T47D (cell line): Measurements from ENCODE around the gene LHX8.

ENCODE experiments used
- DNase-seq, 2 experiments: peaks; one replicate each; pipeline versions ENCODE4 v3.0.0 to v3.0.0-alpha.2; 2011 to 2012; ENCODE audit warnings: low read depth in 1 of 2, low spot score in 1 of 2
- JUND ChIP-seq: IDR thresholded peaks from 2 replicates; pipeline ENCODE4 v1.6.1; 2012; ENCODE audit warnings: low read depth
- in situ Hi-C: cut with HindIII; loops from 2 replicates; pipeline ENCODE4 v1.10.0; 2016; ENCODE audit warnings: low sequenced_read_pairs, low pct_unique_long_range_greater_than_20kb

LHX8 gene

DNA sequence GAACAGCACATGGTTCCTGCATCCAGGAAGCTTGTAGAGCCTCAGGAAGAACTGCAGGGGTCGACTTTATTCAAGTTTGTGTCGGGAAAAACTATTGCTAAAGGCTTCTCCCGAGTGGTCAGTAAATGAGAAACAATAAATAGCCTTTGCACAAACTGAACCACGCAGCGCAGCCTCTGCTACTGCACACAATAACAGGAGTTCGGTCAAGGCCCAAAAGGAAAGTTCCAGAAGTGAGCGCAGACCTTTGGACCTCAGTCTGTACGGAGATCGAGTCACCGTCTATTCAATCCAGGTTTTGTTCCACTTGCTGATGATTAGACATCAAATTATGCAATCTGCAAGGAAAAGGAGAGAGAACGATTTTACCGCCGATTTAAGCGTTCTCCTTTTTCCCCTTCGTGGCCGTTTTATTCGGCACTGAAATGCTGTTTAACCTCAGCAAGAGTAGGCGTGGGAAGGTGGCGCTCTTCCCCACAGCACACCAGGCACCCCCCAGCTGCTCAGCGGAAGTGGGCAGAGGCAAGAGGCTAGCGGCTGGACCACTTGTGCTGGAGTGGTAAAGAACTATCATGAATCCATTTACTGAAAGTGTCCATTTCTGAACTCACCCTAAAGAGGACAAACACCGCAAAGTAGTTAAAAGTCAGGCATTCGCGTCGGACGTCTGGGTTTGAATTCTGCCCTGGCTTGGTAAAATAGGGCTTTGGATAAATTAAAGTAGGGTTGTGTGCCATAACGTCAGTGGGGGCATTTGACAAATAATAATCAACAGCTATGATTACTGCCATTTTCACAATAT is 6.1 kb upstream of the LHX8 start:
- in situ Hi-C loops, result no loop called here
- TF ChIP-seq JUND, result no peak
- DNase-seq, result no peak

GRCh38 chr1:75129660-75129982 is 4.6 kb upstream of the LHX8 start:
- no peak for DNase-seq
- TF ChIP-seq JUND, result no peak
- in situ Hi-C loops, result no loop called here

- in situ Hi-C loops, result no loop called here
- no peak for TF ChIP-seq JUND
- no peak for DNase-seq
Measured at GRCh38 chr1:75129983-75130789, 4.0 kb upstream of the LHX8 start.

- no peak for TF ChIP-seq JUND
- in situ Hi-C loops, result no loop called here
- no peak for DNase-seq
Measured at GRCh38 chr1:75130865-75131564, 3.2 kb upstream of the LHX8 start.

DNA sequence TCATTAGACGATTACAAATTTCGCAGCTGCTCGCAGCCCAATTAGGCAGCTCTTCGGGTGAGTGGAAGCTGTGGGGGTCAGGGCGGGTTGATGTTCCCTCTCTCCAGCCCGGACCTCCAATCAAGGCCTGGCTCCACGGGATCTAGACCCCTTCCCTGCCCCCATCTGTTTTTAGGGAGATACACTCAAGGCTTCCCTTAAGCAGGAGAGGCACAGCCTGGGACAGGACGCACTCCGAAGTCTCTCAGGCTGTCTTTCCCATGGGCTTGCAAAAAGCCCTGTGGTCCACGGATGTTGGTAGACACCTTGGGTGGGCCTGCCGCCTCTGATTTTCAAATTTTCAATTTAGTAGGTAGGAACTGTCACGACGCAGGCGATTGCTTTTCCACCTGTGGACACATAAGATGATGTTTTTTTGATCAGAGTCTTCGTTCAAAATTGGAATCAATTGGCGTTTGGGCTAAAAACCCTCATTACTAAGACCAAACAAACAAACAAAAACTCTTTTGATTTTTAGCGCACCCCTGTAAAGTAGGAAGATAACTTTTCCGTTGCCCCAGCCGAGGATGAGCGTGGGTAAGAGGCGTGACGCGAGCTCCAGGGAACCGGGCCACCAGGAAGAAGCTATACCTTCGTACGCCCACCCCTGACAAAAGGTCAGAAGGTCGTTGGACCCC is 2.5 kb upstream of the LHX8 start:
- in situ Hi-C loops, result no loop called here
- DNase-seq, result no peak
- TF ChIP-seq JUND, result no peak

DNA sequence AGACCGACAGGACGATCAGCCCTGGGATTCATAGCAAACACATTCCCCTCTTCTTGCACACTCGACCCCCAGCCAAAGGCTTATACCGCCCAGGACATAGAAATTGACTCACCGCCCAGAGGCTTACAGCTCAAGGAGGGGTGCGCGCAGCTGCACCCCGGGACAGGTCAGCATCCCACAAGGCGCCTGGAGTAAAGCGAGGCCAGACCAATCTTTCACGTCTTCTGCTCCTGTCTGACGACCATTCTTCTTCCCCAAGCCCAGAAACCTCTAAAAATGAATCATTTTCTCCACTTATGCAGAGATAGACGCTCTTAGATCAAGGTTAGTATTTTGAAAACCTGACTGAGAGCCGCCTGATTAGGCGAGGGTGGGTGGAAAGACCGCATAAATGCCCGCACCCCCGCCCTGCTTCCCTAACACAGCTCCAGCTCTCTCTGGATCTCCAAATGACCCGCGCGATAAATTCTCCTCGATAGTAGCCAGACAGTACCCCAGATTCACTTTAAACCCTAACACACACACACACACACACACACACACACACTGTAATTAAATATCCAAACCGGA is 1.9 kb upstream of the LHX8 start:
- DNase-seq, result no peak
- TF ChIP-seq JUND, result no peak
- in situ Hi-C loops, result no loop called here

DNA sequence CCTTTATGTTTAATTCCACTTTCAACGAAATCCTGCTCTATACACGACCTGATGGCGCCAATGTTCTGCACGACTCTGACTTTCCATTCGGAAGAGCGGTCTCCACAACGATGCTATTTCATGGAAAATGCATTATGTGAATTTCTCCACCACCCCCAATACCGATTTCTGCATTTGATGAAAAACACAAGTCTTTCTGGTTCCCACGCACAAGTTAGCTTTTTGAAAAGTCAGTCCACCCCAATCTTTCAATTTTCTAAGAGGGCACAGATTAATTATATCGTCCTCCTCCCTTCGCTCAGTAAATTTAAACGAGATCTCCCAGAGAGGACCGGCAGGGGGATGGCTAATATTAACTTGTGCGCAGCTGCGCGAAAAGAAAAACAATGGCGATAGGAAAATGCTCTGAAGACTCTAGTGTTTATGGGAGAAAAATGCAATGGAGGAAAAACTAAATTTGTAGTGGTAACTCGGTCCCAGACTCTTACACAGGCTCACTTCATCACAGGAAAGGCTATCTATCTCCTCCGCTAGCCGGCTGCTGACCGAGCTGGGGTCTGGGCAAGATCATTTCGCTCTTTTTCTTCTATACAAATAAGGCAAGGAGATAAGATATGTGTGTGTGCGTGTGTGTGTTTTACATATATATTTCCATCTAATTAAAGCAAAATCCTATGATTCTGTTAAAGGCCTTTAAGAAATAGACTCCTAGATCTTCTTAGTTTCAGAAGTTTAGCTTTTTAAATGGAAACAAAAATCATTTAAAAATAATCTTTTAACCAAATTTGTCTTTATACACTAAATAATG is 1.2 kb upstream of the LHX8 start:
- in situ Hi-C loops, result no loop called here
- no peak for TF ChIP-seq JUND
- no peak for DNase-seq

DNA sequence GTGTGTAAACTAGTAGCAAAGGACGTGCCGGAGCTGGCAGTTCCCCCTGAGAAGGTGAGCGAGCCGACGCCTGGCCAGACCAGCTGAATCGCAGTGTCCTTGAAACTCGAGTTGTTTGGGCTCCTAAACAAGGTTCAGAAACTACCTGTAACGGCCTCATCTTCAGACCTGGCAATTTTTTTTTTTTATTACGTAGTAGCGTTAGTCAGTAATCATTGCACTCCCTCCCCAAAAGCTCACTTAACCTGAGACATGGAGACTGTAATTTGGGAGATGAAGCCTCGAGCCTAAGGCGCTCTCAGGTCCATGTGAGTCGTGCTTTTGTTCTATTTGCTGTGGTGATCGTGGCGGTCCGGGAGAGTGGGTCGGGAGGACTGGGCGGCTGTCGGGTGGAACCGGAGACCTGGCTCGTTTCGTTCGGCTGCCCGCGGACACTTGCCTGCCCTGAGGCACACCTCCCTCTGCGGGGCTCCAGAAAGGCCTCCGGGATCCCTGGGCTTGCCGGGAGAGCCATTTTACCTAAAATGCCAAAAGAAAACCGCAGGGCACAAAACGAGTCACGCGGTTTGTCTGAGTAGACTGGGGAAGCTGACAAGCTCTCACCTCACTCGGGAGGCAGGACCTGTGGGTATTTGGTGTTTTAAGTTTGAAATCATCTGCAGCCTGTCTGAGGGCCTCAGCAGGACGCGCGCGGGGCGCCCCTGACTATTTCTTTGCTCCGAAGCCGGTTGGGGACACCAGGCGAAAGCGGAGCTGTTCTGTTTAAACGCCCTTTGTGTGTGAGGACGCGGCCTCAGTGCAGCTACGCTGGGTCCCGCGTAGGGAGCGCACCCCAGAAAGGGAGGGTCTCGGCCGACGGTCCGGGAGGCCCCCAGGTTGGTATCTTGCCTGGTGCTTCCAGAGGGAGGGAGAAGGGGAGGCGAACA is 722 bp downstream of the LHX8 start:
- in situ Hi-C loops, result no loop called here
- no peak for TF ChIP-seq JUND

DNA sequence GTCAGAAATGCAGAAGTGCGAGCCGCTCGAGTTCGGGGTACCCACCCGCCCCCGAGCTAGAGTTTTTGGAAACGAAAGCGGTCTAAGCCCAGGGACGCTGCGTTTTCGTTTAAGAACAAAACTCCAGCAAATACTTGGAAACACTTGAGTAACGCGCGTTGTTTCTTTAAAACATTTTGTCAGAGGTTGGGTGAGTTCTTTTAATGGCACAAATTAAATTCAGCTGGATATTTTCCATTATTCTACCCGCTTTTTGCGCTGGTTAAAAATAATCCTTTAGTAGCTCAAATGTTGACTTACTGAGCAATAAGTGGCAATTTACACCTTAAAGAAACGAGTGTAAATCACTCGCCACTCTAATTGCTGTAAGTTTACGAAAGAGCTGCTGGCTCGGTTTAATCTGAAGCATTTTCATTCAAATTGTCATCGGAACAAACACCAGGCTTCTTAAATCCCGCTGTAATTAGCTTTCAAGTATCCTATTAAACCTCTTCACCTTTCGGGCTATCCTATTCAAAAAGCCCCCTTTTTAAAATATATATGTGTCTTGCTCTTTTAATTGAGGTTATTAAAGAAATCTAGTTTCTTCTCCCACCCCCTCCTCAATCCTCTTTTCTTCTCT is 1.5 kb downstream of the LHX8 start:
- no peak for TF ChIP-seq JUND
- DNase-seq, result peak in 1 of 2 experiments; percentile 12
- in situ Hi-C loops, result no loop called here

More for the DNA sequence above, 722 bp downstream of the LHX8 start:
- peak; percentile 13 to 54 for DNase-seq

DNA sequence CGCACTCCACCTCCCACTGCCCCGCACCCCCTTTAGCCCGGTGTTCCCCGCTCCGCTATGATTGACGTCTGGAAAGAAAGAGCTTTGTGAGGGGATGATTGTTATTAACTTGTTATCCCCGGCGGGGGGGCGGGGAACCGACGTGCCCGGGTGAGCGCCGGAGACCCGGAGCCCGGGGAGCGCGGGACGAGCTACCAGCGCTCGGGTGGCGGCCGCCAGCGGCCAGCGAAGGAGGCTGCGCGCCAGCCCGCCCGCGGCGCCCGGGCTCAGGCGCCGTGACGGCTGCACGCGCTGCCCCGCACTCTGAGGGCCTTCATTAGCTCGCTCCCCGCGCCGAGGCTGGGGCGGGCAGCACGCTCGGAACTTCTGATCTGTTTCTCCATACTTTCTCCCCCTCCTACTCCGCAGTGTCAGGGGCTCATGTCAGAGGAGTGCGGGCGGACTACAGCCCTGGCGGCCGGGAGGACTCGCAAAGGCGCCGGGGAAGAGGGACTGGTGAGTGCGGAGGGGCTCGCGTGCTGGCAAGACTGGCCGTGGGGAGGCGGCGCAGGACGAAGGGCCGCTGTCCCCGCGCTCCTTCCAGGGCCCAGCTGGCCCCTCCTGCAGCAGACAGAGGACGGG is 2.1 kb downstream of the LHX8 start:
- DNase-seq, result no peak
- TF ChIP-seq JUND, result no peak
- in situ Hi-C loops, result no loop called here
